ENCODE data around the gene NUP93. TPM values are rescaled to one million over a fixed set of nuclear protein-coding genes. Genes with fewer than 3 reads are reported as not detected.
"Not testable (repeated sequence)": the region's sequence is repeated elsewhere in the genome, so short reads cannot be mapped to it uniquely, and the experiment has no call there.

The NUP93 gene
- total RNA-seq, 1 donor from 2014 or later: 57.0 TPM

GRCh38 chr16:56810954-56811353 is 81.0 kb downstream of the NUP93 start:
- no peak for DNase-seq (ENCODE audit: extremely low read depth, low read depth, low spot score)

- DNase-seq (ENCODE audit: extremely low read depth, low read depth, low spot score): not testable (repeated sequence)
These were observed 81.7 kb downstream of the NUP93 start for GRCh38 chr16:56811602-56812001.

- DNase-seq (ENCODE audit: extremely low read depth, low read depth, low spot score): no peak
These were observed 83.0 kb downstream of the NUP93 start for GRCh38 chr16:56812884-56813283.

GRCh38 chr16:56814537-56815432 is 84.9 kb downstream of the NUP93 start:
- no peak for DNase-seq (ENCODE audit: extremely low read depth, low read depth, low spot score)

- no peak for DNase-seq (ENCODE audit: extremely low read depth, low read depth, low spot score)
These were observed 85.8 kb downstream of the NUP93 start for GRCh38 chr16:56815721-56816120.

GRCh38 chr16:56817056-56817455 is 87.1 kb downstream of the NUP93 start:
- DNase-seq (ENCODE audit: extremely low read depth, low read depth, low spot score): no peak

GRCh38 chr16:56817938-56818337 is 88.0 kb downstream of the NUP93 start:
- DNase-seq (ENCODE audit: extremely low read depth, low read depth, low spot score): no peak

- no peak for DNase-seq (ENCODE audit: extremely low read depth, low read depth, low spot score)
These were observed 93.3 kb downstream of the NUP93 start for GRCh38 chr16:56823081-56823733.

GRCh38 chr16:56824331-56824730 is 94.4 kb downstream of the NUP93 start:
- DNase-seq (ENCODE audit: extremely low read depth, low read depth, low spot score): no peak

- DNase-seq (ENCODE audit: extremely low read depth, low read depth, low spot score): no peak
These were observed 94.9 kb downstream of the NUP93 start for GRCh38 chr16:56824804-56825203.

GRCh38 chr16:56825826-56826225 is 95.9 kb downstream of the NUP93 start:
- DNase-seq (ENCODE audit: extremely low read depth, low read depth, low spot score): no peak

GRCh38 chr16:56828647-56829046 is 98.7 kb downstream of the NUP93 start:
- no peak for DNase-seq (ENCODE audit: extremely low read depth, low read depth, low spot score)

GRCh38 chr16:56830669-56831068 is 100.7 kb downstream of the NUP93 start:
- DNase-seq (ENCODE audit: extremely low read depth, low read depth, low spot score): no peak

- DNase-seq (ENCODE audit: extremely low read depth, low read depth, low spot score): no peak
These were observed 102.8 kb downstream of the NUP93 start for GRCh38 chr16:56832768-56833167.

GRCh38 chr16:56833243-56833970 is 103.5 kb downstream of the NUP93 start:
- no peak for DNase-seq (ENCODE audit: extremely low read depth, low read depth, low spot score)

- no peak for DNase-seq (ENCODE audit: extremely low read depth, low read depth, low spot score)
These were observed 105.4 kb downstream of the NUP93 start for GRCh38 chr16:56835320-56835719.

- DNase-seq (ENCODE audit: extremely low read depth, low read depth, low spot score): no peak
These were observed 106.7 kb downstream of the NUP93 start for GRCh38 chr16:56836410-56837230.

- no peak for DNase-seq (ENCODE audit: extremely low read depth, low read depth, low spot score)
These were observed 108.9 kb downstream of the NUP93 start for GRCh38 chr16:56838622-56839337.

- no peak for DNase-seq (ENCODE audit: extremely low read depth, low read depth, low spot score)
These were observed 111.3 kb downstream of the NUP93 start for GRCh38 chr16:56841233-56841632.

GRCh38 chr16:56841659-56842058 is 111.7 kb downstream of the NUP93 start:
- no peak for DNase-seq (ENCODE audit: extremely low read depth, low read depth, low spot score)
